Stimulated activated CD8-positive, alpha-beta memory T cell treated with anti-CD3 and anti-CD28 coated beads, Interleukin-15, amount 100 ng/mL, for 48 hours (primary cell): ENCODE results near the gene TRAK1.
"Not testable (repeated sequence)": the region's sequence is repeated elsewhere in the genome, so short reads cannot be mapped to it uniquely, and the experiment has no call there.

Experiments
- DNase-seq, 2 donors: peaks; one replicate each; pipeline ENCODE4 v3.0.0-alpha.2; 2020; ENCODE audit warnings: low read depth in 2 of 2

The TRAK1 gene

DNA sequence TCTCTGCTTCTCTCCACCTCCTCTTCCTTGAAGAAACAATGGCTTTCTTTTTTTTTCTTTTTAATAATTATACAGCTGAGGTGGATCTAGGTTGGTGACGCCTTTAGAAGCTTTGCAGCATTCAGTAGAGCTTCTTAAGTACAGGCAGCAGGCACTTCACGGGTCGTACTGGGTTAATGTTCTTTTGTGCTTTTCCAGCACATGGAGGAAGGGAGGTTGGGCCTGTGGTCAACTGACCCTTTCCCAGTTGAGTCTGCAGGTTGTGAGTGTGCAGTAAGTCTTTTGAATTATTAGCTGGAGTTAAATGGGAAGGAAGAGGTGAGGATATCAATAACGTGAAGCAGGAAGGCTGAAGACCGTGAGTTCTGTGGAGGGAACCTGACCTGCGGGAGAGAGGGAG lies 7.0 kb downstream of the TRAK1 start:
- no peak for DNase-seq

DNA sequence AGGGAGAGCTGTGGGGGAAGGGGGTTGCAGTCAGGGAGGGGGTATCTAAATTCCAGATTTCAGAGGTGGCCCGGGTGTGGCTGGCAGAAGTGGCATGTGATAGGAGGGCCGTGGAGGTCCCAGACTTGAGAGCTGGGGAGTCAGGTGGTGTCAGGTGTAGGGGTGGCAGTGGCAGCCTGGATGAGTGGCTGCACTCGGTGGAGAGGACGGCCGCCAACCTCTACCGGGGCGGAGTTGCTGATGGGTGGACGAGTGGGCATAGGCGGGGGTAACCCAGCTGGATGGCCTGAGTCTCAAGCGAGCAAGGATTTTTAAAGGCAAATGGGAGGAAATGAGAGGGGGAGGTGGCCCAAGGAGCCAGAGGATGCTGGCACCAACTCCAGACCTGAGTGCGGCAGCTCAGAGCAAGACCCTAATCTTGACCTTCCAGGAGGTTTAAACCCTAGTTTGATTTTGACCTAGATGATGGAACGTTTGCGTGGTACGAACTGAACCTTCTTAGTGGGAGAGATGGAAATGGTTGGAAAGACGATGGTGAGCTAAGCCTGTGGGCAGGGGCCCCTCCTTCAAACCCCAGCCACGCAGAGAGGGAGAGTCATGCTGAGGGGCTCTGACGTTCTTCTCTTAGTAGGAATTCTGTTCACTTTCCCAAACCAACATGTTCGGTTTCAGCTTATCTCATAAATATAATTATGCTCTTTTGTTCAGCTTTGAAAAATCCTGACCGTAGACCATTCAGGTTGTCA lies 8.0 kb downstream of the TRAK1 start:
- DNase-seq, result no peak

DNA sequence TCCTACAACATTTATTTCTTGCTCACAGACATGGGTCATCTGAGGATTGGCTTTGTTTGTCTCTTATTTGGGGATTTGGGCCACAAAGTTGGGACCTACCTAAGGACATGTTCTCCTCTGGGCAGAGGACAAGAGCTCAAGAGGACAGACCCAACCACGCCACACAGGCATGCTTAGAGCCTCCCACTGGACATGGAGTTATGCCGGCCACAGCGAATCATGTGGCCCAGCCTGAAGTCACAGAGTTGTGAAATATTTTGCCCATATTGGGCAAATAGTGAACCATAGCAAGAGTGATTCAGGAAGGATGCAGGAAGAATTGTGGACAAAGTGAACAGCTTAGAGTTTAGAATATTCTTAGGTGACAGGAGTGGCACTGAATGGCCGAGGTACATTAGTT lies 9.9 kb downstream of the TRAK1 start:
- DNase-seq, result no peak

DNA sequence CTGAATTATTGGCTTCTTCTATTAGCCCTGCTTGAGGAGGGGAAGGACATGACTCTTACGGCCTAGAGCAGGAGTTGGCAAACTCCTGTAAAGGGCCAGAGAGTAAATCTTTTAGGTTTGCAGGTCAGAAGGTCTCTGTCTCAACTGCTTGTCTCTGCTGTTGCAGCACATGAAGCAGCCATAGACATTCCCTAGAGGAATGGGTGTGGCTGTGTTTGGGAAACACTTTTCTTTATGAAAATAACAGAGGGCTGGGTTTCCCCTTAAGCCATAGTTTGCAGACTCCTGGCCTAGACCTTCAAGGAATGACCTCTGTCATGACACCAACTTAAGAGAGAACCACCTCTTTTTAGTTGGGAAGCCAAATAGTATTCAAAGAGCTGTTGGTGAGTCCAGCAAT lies 10.3 kb downstream of the TRAK1 start:
- DNase-seq, result no peak

GRCh38 chr3:42102571-42102970 lies 11.4 kb downstream of the TRAK1 start:
- no peak for DNase-seq

GRCh38 chr3:42103921-42104665 lies 12.9 kb downstream of the TRAK1 start:
- not testable (repeated sequence) for DNase-seq

- not testable (repeated sequence) for DNase-seq
Measured at GRCh38 chr3:42105994-42106393, 14.8 kb downstream of the TRAK1 start.

- no peak for DNase-seq
Measured at GRCh38 chr3:42106646-42107045, 15.5 kb downstream of the TRAK1 start.

DNA sequence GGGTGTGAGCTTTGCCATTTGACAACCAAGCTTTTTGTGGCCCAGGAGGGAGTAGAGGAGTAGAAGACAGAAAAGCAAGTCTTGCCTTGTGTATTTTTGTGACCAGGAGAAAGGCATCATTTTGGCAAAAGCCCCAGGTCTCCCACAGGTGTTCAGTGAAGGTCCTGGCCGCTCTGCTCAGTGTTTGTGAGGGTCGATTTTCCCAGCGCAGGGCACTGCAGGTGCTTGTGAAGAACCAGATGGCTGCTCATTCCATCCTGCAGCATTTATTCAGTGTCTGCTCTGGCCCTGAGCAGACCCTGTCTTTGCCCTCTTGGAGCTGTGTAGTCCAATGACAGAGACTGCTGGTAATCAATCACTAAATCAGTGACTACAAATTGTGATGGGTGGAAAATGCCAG lies 19.5 kb downstream of the TRAK1 start:
- DNase-seq, result no peak

GRCh38 chr3:42114130-42114725 lies 23.1 kb downstream of the TRAK1 start:
- DNase-seq, result no peak

DNA sequence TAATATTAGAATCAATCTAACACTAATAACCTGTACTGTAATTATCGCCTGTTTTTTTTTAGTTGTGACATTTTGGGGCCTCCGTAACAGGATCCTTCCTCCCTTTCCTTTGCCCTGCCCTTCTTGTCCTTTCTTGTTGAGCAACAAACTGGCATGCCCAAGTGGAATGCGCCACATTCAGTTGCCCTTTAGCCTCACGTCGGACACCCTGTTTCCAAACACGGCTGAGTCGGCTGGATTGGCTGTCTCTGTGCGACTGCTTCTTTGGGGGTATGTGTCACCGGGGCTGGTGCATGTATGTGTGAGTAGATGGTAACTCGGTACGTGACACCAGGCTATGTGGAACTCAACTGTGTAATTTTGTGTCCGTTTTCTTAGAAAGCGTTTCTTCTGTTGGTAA lies 24.1 kb downstream of the TRAK1 start:
- DNase-seq, result no peak

DNA sequence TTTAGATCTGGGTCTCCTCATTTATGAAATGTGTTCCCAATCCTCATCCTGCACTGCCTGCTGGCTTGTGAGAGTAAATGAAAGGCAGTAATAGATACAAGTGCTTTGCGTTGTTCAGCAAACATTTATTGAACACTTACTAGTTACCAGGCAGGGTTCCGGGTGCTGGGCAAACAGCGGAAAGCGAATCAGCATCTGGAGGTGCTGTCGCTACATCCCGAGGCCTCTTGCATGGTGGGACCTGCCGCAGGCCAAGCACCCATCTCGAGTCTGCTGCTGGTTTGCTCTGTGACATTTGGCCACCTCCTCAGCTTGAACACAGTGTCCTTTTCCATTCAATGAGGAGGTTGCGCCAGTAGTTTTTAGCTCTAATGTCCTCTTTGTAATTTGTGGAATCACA lies 24.8 kb downstream of the TRAK1 start:
- no peak for DNase-seq

- no peak for DNase-seq
Measured at GRCh38 chr3:42116466-42116865, 25.3 kb downstream of the TRAK1 start.

- DNase-seq, result no peak
Measured at GRCh38 chr3:42117175-42118008, 26.2 kb downstream of the TRAK1 start.

- DNase-seq, result no peak
Measured at GRCh38 chr3:42118762-42119361, 27.7 kb downstream of the TRAK1 start.

- no peak for DNase-seq
Measured at GRCh38 chr3:42119561-42120355, 28.6 kb downstream of the TRAK1 start.

- DNase-seq, result no peak
Measured at GRCh38 chr3:42120866-42121265, 29.7 kb downstream of the TRAK1 start.

DNA sequence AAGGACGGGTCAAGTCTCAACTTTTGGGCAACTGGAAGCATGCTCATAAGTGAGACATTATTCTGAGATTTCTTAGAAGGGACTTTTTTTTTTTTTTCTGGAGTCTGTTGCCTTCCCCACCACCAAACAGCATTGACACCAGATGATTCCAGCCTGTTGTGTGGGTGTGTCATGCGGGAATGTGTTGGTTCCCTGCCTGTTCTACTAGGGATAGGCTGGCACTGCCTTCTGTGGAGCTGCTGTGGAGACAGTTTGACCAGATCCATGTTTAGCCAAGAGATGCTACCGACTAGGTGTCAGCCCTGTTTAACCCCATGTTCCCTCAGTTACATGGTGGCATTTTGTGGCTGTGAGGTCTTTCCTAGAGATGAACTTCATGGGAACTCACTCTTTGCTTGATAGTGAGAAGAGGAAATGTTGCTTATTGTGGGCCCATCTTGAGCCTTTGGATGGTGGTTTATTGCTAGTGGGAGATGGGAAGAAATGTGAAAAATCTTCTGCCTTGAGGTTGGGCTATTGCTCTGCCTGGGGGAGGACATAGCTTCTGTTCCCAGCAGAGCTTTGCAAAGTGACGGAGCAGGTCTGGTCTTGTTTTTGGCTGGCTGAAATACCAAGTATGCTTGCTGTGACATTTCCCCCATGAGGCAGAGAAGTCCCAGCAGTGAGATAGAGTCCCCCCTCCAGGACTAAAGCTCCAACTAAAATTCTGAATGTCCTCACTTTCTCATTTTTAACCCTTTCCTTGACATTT lies 31.3 kb downstream of the TRAK1 start:
- DNase-seq, result no peak

DNA sequence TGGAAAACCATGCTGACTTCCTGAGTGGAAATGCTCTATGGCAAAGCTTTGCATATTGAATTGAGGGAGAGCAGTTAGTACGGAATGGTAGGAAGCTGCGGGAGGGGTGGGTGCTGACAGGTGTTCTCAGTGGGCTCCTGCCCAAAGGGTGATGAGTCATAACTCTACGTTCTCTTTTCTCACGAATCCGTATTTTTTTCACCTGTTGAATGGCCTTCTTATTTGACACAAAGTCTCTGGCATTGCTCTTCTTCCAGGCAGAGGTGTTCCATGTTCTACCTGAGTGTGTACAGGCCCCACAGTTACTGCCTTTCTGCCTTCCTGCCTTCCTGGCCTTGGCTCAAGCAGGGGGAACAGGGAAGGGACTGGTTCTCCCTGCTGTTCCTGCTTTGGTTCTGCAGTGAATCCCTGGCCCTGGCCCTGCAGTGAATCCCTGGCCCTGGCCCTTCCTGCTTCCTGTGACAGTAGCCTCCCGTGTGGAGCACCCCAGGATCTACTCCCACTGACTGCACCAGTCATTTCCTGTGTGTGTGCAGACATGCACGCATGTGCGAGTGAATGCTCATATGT lies 31.9 kb downstream of the TRAK1 start:
- no peak for DNase-seq
